ENCODE measurements around the gene NRXN2.

The NRXN2 gene

GRCh38 chr11:64723117-64723906 is at the start of gene NRXN2:
Gene NRXN2 (minus strand): TSS chr11:64723197. CDS start chr11:64713699, 9,498 bp downstream.
- peak; percentile 88 for DNase-seq (ENCODE audit: low spot score)

- peak; percentile 76 for DNase-seq (ENCODE audit: low spot score)
Observed at GRCh38 chr11:64772303-64773018, 49.5 kb upstream of the NRXN2 start.

GRCh38 chr11:64771861-64772260 is 48.9 kb upstream of the NRXN2 start:
- DNase-seq (ENCODE audit: low spot score): peak; percentile 77

GRCh38 chr11:64770120-64770519 is 47.1 kb upstream of the NRXN2 start:
- DNase-seq (ENCODE audit: low spot score): no peak

GRCh38 chr11:64769283-64769682 is 46.3 kb upstream of the NRXN2 start:
- no peak for DNase-seq (ENCODE audit: low spot score)

GRCh38 chr11:64768300-64768694 is 45.3 kb upstream of the NRXN2 start:
- no peak for DNase-seq (ENCODE audit: low spot score)

GRCh38 chr11:64767344-64768299 is 44.6 kb upstream of the NRXN2 start:
- peak; percentile 81 for DNase-seq (ENCODE audit: low spot score)

GRCh38 chr11:64766881-64767280 is 43.9 kb upstream of the NRXN2 start:
- DNase-seq (ENCODE audit: low spot score): no peak

- DNase-seq (ENCODE audit: low spot score): no peak
Observed at GRCh38 chr11:64765851-64766665, 43.1 kb upstream of the NRXN2 start.

- no peak for DNase-seq (ENCODE audit: low spot score)
Observed at GRCh38 chr11:64765291-64765850, 42.4 kb upstream of the NRXN2 start.

GRCh38 chr11:64764753-64765152 is 41.8 kb upstream of the NRXN2 start:
- DNase-seq (ENCODE audit: low spot score): no peak

GRCh38 chr11:64764040-64764611 is 41.1 kb upstream of the NRXN2 start:
- DNase-seq (ENCODE audit: low spot score): no peak

GRCh38 chr11:64763526-64764039 is 40.6 kb upstream of the NRXN2 start:
- DNase-seq (ENCODE audit: low spot score): no peak

GRCh38 chr11:64762674-64763525 is 39.9 kb upstream of the NRXN2 start:
- peak; percentile 58 for DNase-seq (ENCODE audit: low spot score)

GRCh38 chr11:64762277-64762673 is 39.3 kb upstream of the NRXN2 start:
- no peak for DNase-seq (ENCODE audit: low spot score)

GRCh38 chr11:64760759-64761420 is 37.9 kb upstream of the NRXN2 start:
- DNase-seq (ENCODE audit: low spot score): no peak

GRCh38 chr11:64759722-64760719 is 37.0 kb upstream of the NRXN2 start, which contains the start of gene PYGM:
Gene PYGM (minus strand): TSS chr11:64759974. CDS start chr11:64759898, 76 bp downstream.
- no peak for DNase-seq (ENCODE audit: low spot score)
